Upper lobe of left lung (tissue), 6 donors: ENCODE measurements around the gene CCBE1. TPM values are rescaled to one million over a fixed set of nuclear protein-coding genes. Genes with fewer than 3 reads are reported as not detected.

ENCODE experiments used
- ATAC-seq, 2 donors: fragments of 200-7000 bp; cut with Tn5 transposase; one replicate each; pipeline ENCODE4 v1.9.1; 2022; ENCODE audit warnings: mild to moderate bottlenecking in 2 of 2, moderate library complexity in 2 of 2; ENCODE audit not compliant: low FRiP score in 2 of 2
- DNase-seq, 2 donors: peaks; one replicate each; pipeline ENCODE4 v3.0.0-alpha.2; 2019 to 2020
- H3K27ac ChIP-seq, 4 donors: fragments of 200-600 bp; sonication (generic); one replicate each; pipeline ENCODE4 v1.5.1; 2016 to 2019
- H3K27me3 ChIP-seq, 4 donors: fragments of 200-600 bp; sonication (generic); one replicate each; pipeline ENCODE4 v1.5.1; 2017 to 2019
- H3K36me3 ChIP-seq, 4 donors: fragments of 200-600 bp; sonication (generic); one replicate each; pipeline ENCODE4 v1.5.1; 2016 to 2019
- H3K4me1 ChIP-seq, 4 donors: fragments of 200-600 bp; sonication (generic); one replicate each; pipeline ENCODE4 v1.5.1; 2018 to 2019
- H3K4me3 ChIP-seq, 4 donors: fragments of 200-600 bp; sonication (generic); one replicate each; pipeline ENCODE4 v1.5.1; 2017 to 2019; ENCODE audit warnings: mild to moderate bottlenecking in 2 of 4, moderate library complexity in 1 of 4
- H3K9me3 ChIP-seq, 4 donors: fragments of 200-600 bp; sonication (generic); one replicate each; pipeline ENCODE4 v1.5.1; 2018 to 2019
- CTCF ChIP-seq, 6 experiments: fragments of 450-650 bp in 4 of 6; fragments of 200-600 bp in 2 of 6; sonication (generic) in 2 of 6; IDR thresholded peaks; one replicate each; pipeline ENCODE4 v1.5.1; 2016 to 2019; ENCODE audit warnings: antibody characterized with exemption in 6 of 6
- EP300 ChIP-seq, 4 donors: sonication (generic); formaldehyde crosslinking; IDR thresholded peaks; one replicate each; pipeline ENCODE4 v1.5.1; 2017; ENCODE audit warnings: antibody characterized with exemption in 4 of 4, control low read depth in 2 of 4
- POLR2A ChIP-seq, 4 donors: fragments of 450-650 bp; IDR thresholded peaks; one replicate each; pipeline ENCODE4 v1.5.1; 2016 to 2017; ENCODE audit warnings: antibody characterized with exemption in 4 of 4, mild to moderate bottlenecking in 2 of 4
- POLR2AphosphoS5 ChIP-seq, 2 donors: sonication (generic); formaldehyde crosslinking; IDR thresholded peaks; one replicate each; pipeline ENCODE4 v1.5.1; 2017; ENCODE audit warnings: antibody characterized with exemption in 2 of 2
- WGBS, 2 donors: methylation state at CpG; one replicate each; pipeline ENCODE4 v1.1.5; 2017 to 2018; 5-methylcytosine and 5-hydroxymethylcytosine counted together
- total RNA-seq, 6 donors: library from RNA; depleted of rRNA in 4 of 6; stranded (reverse); fragments of >200 nt in 4 of 6; gene quantifications; one replicate each; pipeline versions ENCODE4 v1.1.0 to v1.2.1, GENCODE V29; 2016 to 2021
- donor health status: DM: no; HTN: no; CAD: no; lungs with moderate emphysema.
- donor health status: DM: no; HTN: yes; CAD: no; lungs with severe emphysema.

Gene CCBE1
- total RNA-seq, 6 donors from 2014 or later = 8.7 to 23.6 (median 12.3) TPM

- peak in 1 of 2 donors; percentile 37 for ATAC-seq
- Histone ChIP-seq H3K27ac (no peak overlapping the region), H3K9me3 (no peaks in the 10 kb centered on the region), H3K4me3 (no peak overlapping the region), H3K36me3 (no peaks in the 10 kb centered on the region), H3K4me1 (peaks cover 0 to 8% (median 4%) of the 10 kb centered on the region in 4 donors), H3K27me3 (no peaks in the 10 kb centered on the region)
- DNase-seq = no peak
- no peak for TF ChIP-seq CTCF (IDR thresholded peaks at IDR 0.05)
- TF ChIP-seq POLR2A (IDR thresholded peaks at IDR 0.05) = no peak
- no peak for TF ChIP-seq EP300 (IDR thresholded peaks at IDR 0.05)
- TF ChIP-seq POLR2AphosphoS5 (IDR thresholded peaks at IDR 0.05) = no peak
- WGBS, 2 donors = 46% methylated on average over 4 of the region's 4 CpGs
Observed at GRCh38 chr18:59566533-59566971, 130.7 kb downstream of the CCBE1 start.

GRCh38 chr18:59565957-59566356, 131.3 kb downstream of the CCBE1 start:
- Histone ChIP-seq H3K36me3 (no peaks in the 10 kb centered on the region), H3K4me1 (peaks cover 0 to 8% (median 4%) of the 10 kb centered on the region in 4 donors), H3K4me3 (no peak overlapping the region), H3K9me3 (no peaks in the 10 kb centered on the region), H3K27me3 (no peaks in the 10 kb centered on the region), H3K27ac (no peak overlapping the region)
- DNase-seq (no peak), ATAC-seq (no peak)
- 54 to 60% methylated on average over 3 of the region's 3 CpGs for WGBS, 2 donors
- no peak for TF ChIP-seq POLR2AphosphoS5 (IDR thresholded peaks at IDR 0.05)
- no peak for TF ChIP-seq CTCF (IDR thresholded peaks at IDR 0.05)
- TF ChIP-seq EP300 (IDR thresholded peaks at IDR 0.05) = no peak
- TF ChIP-seq POLR2A (IDR thresholded peaks at IDR 0.05) = no peak

GRCh38 chr18:59564561-59564960, 132.7 kb downstream of the CCBE1 start:
- no peak for ATAC-seq
- WGBS, 2 donors = 68 to 74% methylated on average over 3 of the region's 3 CpGs
- no peak for DNase-seq

GRCh38 chr18:59563176-59563785, 133.9 kb downstream of the CCBE1 start:
- Histone ChIP-seq H3K4me3 (no peak overlapping the region), H3K27me3 (no peaks in the 10 kb centered on the region), H3K4me1 (peaks cover 0 to 8% (median 2%) of the 10 kb centered on the region in 4 donors), H3K36me3 (no peaks in the 10 kb centered on the region), H3K27ac (no peak overlapping the region), H3K9me3 (no peaks in the 10 kb centered on the region)
- ATAC-seq = no peak
- no peak for TF ChIP-seq CTCF (IDR thresholded peaks at IDR 0.05)
- no peak for TF ChIP-seq POLR2AphosphoS5 (IDR thresholded peaks at IDR 0.05)
- no peak for TF ChIP-seq EP300 (IDR thresholded peaks at IDR 0.05)
- TF ChIP-seq POLR2A (IDR thresholded peaks at IDR 0.05) = no peak
- 88 to 94% methylated on average over 3 of the region's 3 CpGs for WGBS, 2 donors
- DNase-seq = no peak

More at GRCh38 chr18:59564561-59564960, 132.7 kb downstream of the CCBE1 start:
- no peak overlapping the region for H3K4me3 ChIP-seq
- peaks cover 0 to 8% (median 4%) of the 10 kb centered on the region in 4 donors for H3K4me1 ChIP-seq
- no peaks in the 10 kb centered on the region for H3K27me3 ChIP-seq
- no peaks in the 10 kb centered on the region for H3K36me3 ChIP-seq
- H3K9me3 ChIP-seq = no peaks in the 10 kb centered on the region
- H3K27ac ChIP-seq = peak overlapping the region in 1 of 4 donors; percentile 35
- TF ChIP-seq POLR2AphosphoS5 (IDR thresholded peaks at IDR 0.05) (no peak), CTCF (IDR thresholded peaks at IDR 0.05) (no peak), POLR2A (IDR thresholded peaks at IDR 0.05) (no peak), EP300 (IDR thresholded peaks at IDR 0.05) (no peak)

GRCh38 chr18:59562751-59563150, 134.5 kb downstream of the CCBE1 start:
- Histone ChIP-seq H3K27ac (no peak overlapping the region), H3K9me3 (no peaks in the 10 kb centered on the region), H3K27me3 (no peaks in the 10 kb centered on the region), H3K36me3 (no peaks in the 10 kb centered on the region), H3K4me1 (peaks cover 0 to 8% (median 2%) of the 10 kb centered on the region in 4 donors), H3K4me3 (no peak overlapping the region)
- TF ChIP-seq POLR2AphosphoS5 (IDR thresholded peaks at IDR 0.05) = no peak
- TF ChIP-seq CTCF (IDR thresholded peaks at IDR 0.05) = no peak
- TF ChIP-seq EP300 (IDR thresholded peaks at IDR 0.05) = no peak
- no peak for TF ChIP-seq POLR2A (IDR thresholded peaks at IDR 0.05)
- 64 to 71% methylated on average over 6 of the region's 6 CpGs for WGBS, 2 donors
- DNase-seq = no peak
- ATAC-seq = no peak
